ENCODE measurements around the gene OPA3. TPM values are rescaled to one million over a fixed set of nuclear protein-coding genes. Genes with fewer than 3 reads are reported as not detected.

Gene OPA3
- polyA plus RNA-seq, 3 donors: 4.4 to 6.9 (median 5.6) TPM

GRCh38 chr19:45492627-45493470, 91.8 kb downstream of the OPA3 start:
- Mint-ChIP-seq H3K36me3 (peaks cover 6 to 8% of the 10 kb centered on the region in 2 donors), H3K4me3 (peak overlapping the region; percentile 71 to 81), H3K27me3 (ENCODE audit: low read depth in 3 of 3) (peaks cover 30 to 50% (median 39%) of the 10 kb centered on the region in 3 donors)

More at GRCh38 chr19:45492627-45493470, 91.8 kb downstream of the OPA3 start:
- Histone ChIP-seq H3K27me3 (ENCODE audit: control insufficient read depth in 2 of 2, insufficient read depth in 2 of 2, low read length in 2 of 2) (peaks cover 12 to 26% of the 10 kb centered on the region in 2 donors), H3K9me3 (replicated peaks in 1 of 2; ENCODE audit: control insufficient read depth in 1 of 2, insufficient read depth in 1 of 2, low read length in 2 of 2) (peaks cover 0 to 8% of the 10 kb centered on the region in 2 donors), H3K4me2 (replicated peaks; ENCODE audit: extremely low read depth, low read length, poor library complexity, severe bottlenecking) (peak overlapping the region; percentile 82), H3K79me2 (ENCODE audit: insufficient read depth, low read length) (no peaks in the 10 kb centered on the region), H2AFZ (ENCODE audit: insufficient read depth, low read depth, low read length, poor library complexity, severe bottlenecking) (peak overlapping the region; percentile 73), H4K20me1 (ENCODE audit: insufficient read depth, low read length) (peaks cover 10% of the 10 kb centered on the region), H3K9ac (ENCODE audit: insufficient read depth, low read length, poor library complexity, severe bottlenecking) (no peak overlapping the region), H3K27ac (ENCODE audit: low read depth in 1 of 2, low read length in 2 of 2) (no peak overlapping the region), H3K36me3 (replicated peaks in 1 of 2; ENCODE audit: control insufficient read depth in 1 of 2, insufficient read depth in 2 of 2, low read length in 2 of 2) (no peaks in the 10 kb centered on the region), H3K4me1 (ENCODE audit: control insufficient read depth in 1 of 2, insufficient read depth in 2 of 2, low read length in 2 of 2) (peaks cover 28 to 36% of the 10 kb centered on the region in 2 donors), H3K4me3 (replicated peaks in 1 of 3; ENCODE audit: low read depth in 2 of 3, low read length in 3 of 3) (peak overlapping the region; percentile 0 to 73 (median 34))
- no peak for DNase-seq
- TF ChIP-seq CTCF (IDR thresholded peaks at IDR 0.05): no peak
- peaks cover 33% of the 10 kb centered on the region for H3K4me1 Mint-ChIP-seq
- no peak overlapping the region for H3K27ac Mint-ChIP-seq
- 2% methylated on average over 7 of the region's 32 CpGs for WGBS (ENCODE audit: insufficient coverage)
- intact Hi-C loops (cut with micrococcal nuclease): loop anchor here (5.0 to 10.0 kb wide), 3 partner anchors 34 to 192 kb away; no protein-coding TSS in a partner anchor
- H3K9me3 Mint-ChIP-seq: peaks cover 0 to 6% (median 2%) of the 10 kb centered on the region in 7 donors

Measured in CD14-positive monocyte (primary cell).